ENCODE results near the gene AGPAT4. TPM values are rescaled to one million over a fixed set of nuclear protein-coding genes. Genes with fewer than 3 reads are reported as not detected.

AGPAT4 gene
- polyA plus RNA-seq, 3 donors, result 6.4 to 15.8 (median 6.9) TPM

- Mint-ChIP-seq H3K27ac (no peak overlapping the region), H3K4me3 (no peak overlapping the region), H3K9me3 (peaks cover 0 to 7% (median 2%) of the 10 kb centered on the region in 7 donors), H3K27me3 (ENCODE audit: low read depth in 3 of 3) (peaks cover 0 to 1% (median 0%) of the 10 kb centered on the region in 3 donors), H3K4me1 (peaks cover 20% of the 10 kb centered on the region), H3K36me3 (peaks cover 11 to 16% of the 10 kb centered on the region in 2 donors)
- Histone ChIP-seq H3K4me1 (ENCODE audit: control insufficient read depth in 1 of 2, insufficient read depth in 2 of 2, low read length in 2 of 2) (peaks cover 8 to 10% of the 10 kb centered on the region in 2 donors), H3K9me3 (replicated peaks in 1 of 2; ENCODE audit: control insufficient read depth in 1 of 2, insufficient read depth in 1 of 2, low read length in 2 of 2) (no peaks in the 10 kb centered on the region), H3K79me2 (ENCODE audit: insufficient read depth, low read length) (no peaks in the 10 kb centered on the region), H2AFZ (ENCODE audit: insufficient read depth, low read depth, low read length, poor library complexity, severe bottlenecking) (no peak overlapping the region), H4K20me1 (ENCODE audit: insufficient read depth, low read length) (peaks cover 6% of the 10 kb centered on the region), H3K4me3 (replicated peaks in 1 of 3; ENCODE audit: low read depth in 2 of 3, low read length in 3 of 3) (no peak overlapping the region), H3K27ac (ENCODE audit: low read depth in 1 of 2, low read length in 2 of 2) (no peak overlapping the region), H3K27me3 (ENCODE audit: control insufficient read depth in 2 of 2, insufficient read depth in 2 of 2, low read length in 2 of 2) (no peaks in the 10 kb centered on the region), H3K4me2 (replicated peaks; ENCODE audit: extremely low read depth, low read length, poor library complexity, severe bottlenecking) (no peak overlapping the region), H3K36me3 (replicated peaks in 1 of 2; ENCODE audit: control insufficient read depth in 1 of 2, insufficient read depth in 2 of 2, low read length in 2 of 2) (no peaks in the 10 kb centered on the region), H3K9ac (ENCODE audit: insufficient read depth, low read length, poor library complexity, severe bottlenecking) (no peak overlapping the region)
- no peak for TF ChIP-seq CTCF (IDR thresholded peaks at IDR 0.05)
- DNase-seq, result no peak
- intact Hi-C loops (cut with micrococcal nuclease), result no loop called here
- WGBS (ENCODE audit: insufficient coverage), result 100% methylated on average over 1 of the region's 3 CpGs
These were observed 50.2 kb downstream of the AGPAT4 start for GRCh38 chr6:161223646-161224045.

GRCh38 chr6:161222706-161223234, 51.1 kb downstream of the AGPAT4 start:
- Histone ChIP-seq H3K9me3 (replicated peaks in 1 of 2; ENCODE audit: control insufficient read depth in 1 of 2, insufficient read depth in 1 of 2, low read length in 2 of 2) (no peaks in the 10 kb centered on the region), H3K4me1 (ENCODE audit: control insufficient read depth in 1 of 2, insufficient read depth in 2 of 2, low read length in 2 of 2) (peaks cover 8 to 10% of the 10 kb centered on the region in 2 donors), H3K27ac (ENCODE audit: low read depth in 1 of 2, low read length in 2 of 2) (no peak overlapping the region), H3K4me3 (replicated peaks in 1 of 3; ENCODE audit: low read depth in 2 of 3, low read length in 3 of 3) (no peak overlapping the region), H3K4me2 (replicated peaks; ENCODE audit: extremely low read depth, low read length, poor library complexity, severe bottlenecking) (no peak overlapping the region), H3K9ac (ENCODE audit: insufficient read depth, low read length, poor library complexity, severe bottlenecking) (no peak overlapping the region), H4K20me1 (ENCODE audit: insufficient read depth, low read length) (peaks cover 6% of the 10 kb centered on the region), H3K36me3 (replicated peaks in 1 of 2; ENCODE audit: control insufficient read depth in 1 of 2, insufficient read depth in 2 of 2, low read length in 2 of 2) (no peaks in the 10 kb centered on the region), H2AFZ (ENCODE audit: insufficient read depth, low read depth, low read length, poor library complexity, severe bottlenecking) (no peak overlapping the region), H3K79me2 (ENCODE audit: insufficient read depth, low read length) (no peaks in the 10 kb centered on the region), H3K27me3 (ENCODE audit: control insufficient read depth in 2 of 2, insufficient read depth in 2 of 2, low read length in 2 of 2) (no peaks in the 10 kb centered on the region)
- 93% methylated on average over 8 of the region's 8 CpGs for WGBS (ENCODE audit: insufficient coverage)
- no peak for DNase-seq
- Mint-ChIP-seq H3K36me3 (peaks cover 9 to 12% of the 10 kb centered on the region in 2 donors), H3K27me3 (ENCODE audit: low read depth in 3 of 3) (peaks cover 0 to 1% (median 0%) of the 10 kb centered on the region in 3 donors), H3K9me3 (peaks cover 0 to 7% (median 2%) of the 10 kb centered on the region in 7 donors), H3K4me1 (peaks cover 14% of the 10 kb centered on the region), H3K27ac (no peak overlapping the region), H3K4me3 (no peak overlapping the region)
- TF ChIP-seq CTCF (IDR thresholded peaks at IDR 0.05), result no peak
- intact Hi-C loops (cut with micrococcal nuclease), result no loop called here
